GM23248 (cell line): ENCODE results near the gene ABHD2.

Source experiments
- EZH2 ChIP-seq: fragments of 200-600 bp; sonication (generic); IDR thresholded peaks from 2 replicates; pipeline ENCODE4 v1.6.1; 2018; ENCODE audit warnings: antibody characterized with exemption, mild to moderate bottlenecking; ENCODE audit not compliant: insufficient read depth, poor library complexity, severe bottlenecking
- EZH2phosphoT487 ChIP-seq: fragments of 200-600 bp; sonication (generic); IDR thresholded peaks from 2 replicates; pipeline ENCODE4 v1.6.1; 2018; ENCODE audit warnings: antibody characterized with exemption, moderate library complexity, mild to moderate bottlenecking, low read depth; ENCODE audit not compliant: insufficient read depth

GRCh38 chr15:89137926-89138325 lies 49.7 kb downstream of the ABHD2 start:
- TF ChIP-seq EZH2 (no peak), EZH2phosphoT487 (no peak)
